Muscle of leg (tissue), 16 donors: ENCODE measurements around the gene CAMKK2. TPM values are rescaled to one million over a fixed set of nuclear protein-coding genes. Genes with fewer than 3 reads are reported as not detected.
A peak's percentile ranks its signal among the peaks of the same experiment; 100 is the strongest.

ENCODE experiments used
- DNase-seq: peaks from one replicate; pipeline ENCODE4 v3.0.0; 2013
- H3K27ac ChIP-seq: one replicate; pipeline ENCODE4 v1.5.1; 2013; ENCODE audit warnings: mild to moderate bottlenecking, low read length, control low read depth
- H3K27me3 ChIP-seq: one replicate; pipeline ENCODE4 v1.6.1; 2013; ENCODE audit warnings: low read length; ENCODE audit not compliant: control insufficient read depth, insufficient read depth
- H3K36me3 ChIP-seq: one replicate; pipeline ENCODE4 v1.6.1; 2013; ENCODE audit warnings: low read length; ENCODE audit not compliant: control insufficient read depth, insufficient read depth
- H3K4me1 ChIP-seq: one replicate; pipeline ENCODE4 v1.6.1; 2013; ENCODE audit warnings: low read length; ENCODE audit not compliant: control insufficient read depth, insufficient read depth
- H3K4me3 ChIP-seq: one replicate; pipeline ENCODE4 v1.5.1; 2013; ENCODE audit warnings: low read length, control low read depth
- H3K9me3 ChIP-seq: replicated peaks from 2 replicates; pipeline ENCODE4 v1.6.1; 2013; ENCODE audit warnings: low read depth, low read length; ENCODE audit not compliant: control insufficient read depth
- WGBS: methylation state at CpG from one replicate; pipeline ENCODE4 v1.1.5; 2013; ENCODE audit warnings: missing lambda C conversion rate; ENCODE audit not compliant: insufficient coverage; 5-methylcytosine and 5-hydroxymethylcytosine counted together
- long read RNA-seq, 11 donors: transcript quantifications; one replicate each; lab custom pipeline, GENCODE V29; 2026
- polyA plus RNA-seq, 8 donors: library from polyadenylated mRNA; unstranded; fragments of 120-200 nt; gene quantifications; one replicate each; pipeline versions ENCODE4 v1.2.1 to v1.2.3, GENCODE V29; 2013; ENCODE audit warnings: inconsistent platforms in 1 of 8, low replicate concordance in 1 of 8; ENCODE audit not compliant: insufficient read length in 8 of 8, insufficient read depth in 1 of 8
- total RNA-seq: library from RNA; stranded (reverse); fragments of 120-200 nt; gene quantifications from one replicate; pipeline ENCODE4 v1.2.4, GENCODE V29; 2013

The CAMKK2 gene
- total RNA-seq (12.1 TPM), polyA plus RNA-seq (10 to 100 TPM; 20.5 to 29.5 (median 23.6) TPM)
- long read RNA-seq, donor 1, partial matches to known transcripts: 0 of 1 reads
- long read RNA-seq, donor 1, other reads (novel, unspliced or antisense): 0 of 1 reads
- long read RNA-seq, donor 2: 0 reads
- long read RNA-seq, donor 3, partial matches to known transcripts: 0 of 1 reads
- long read RNA-seq, donor 3, other reads (novel, unspliced or antisense): 0 of 1 reads
- long read RNA-seq, donor 4, partial matches to known transcripts: 0 of 3 reads
- long read RNA-seq, donor 4, other reads (novel, unspliced or antisense): 0 of 3 reads
- long read RNA-seq, donor 5, partial matches to known transcripts: 0 of 2 reads
- long read RNA-seq, donor 5, other reads (novel, unspliced or antisense): 0 of 2 reads
- long read RNA-seq, donor 6, partial matches to known transcripts: 0 of 2 reads
- long read RNA-seq, donor 6, other reads (novel, unspliced or antisense): 0 of 2 reads
- long read RNA-seq, donor 7, partial matches to known transcripts: 0 of 2 reads
- long read RNA-seq, donor 7, other reads (novel, unspliced or antisense): 0 of 2 reads
- long read RNA-seq, donor 8: 0 reads
- long read RNA-seq, donor 9: 0 reads
- long read RNA-seq, donor 10, partial matches to known transcripts: 27 of 27 reads
- long read RNA-seq, donor 10, other reads (novel, unspliced or antisense): 0 of 27 reads
- long read RNA-seq, donor 11, partial matches to known transcripts: 0 of 1 reads
- long read RNA-seq, donor 11, other reads (novel, unspliced or antisense): 0 of 1 reads

- H3K4me3 ChIP-seq: peak within 1 kb of the TSS; percentile 83
- peak within 1 kb of the TSS; percentile 75 for H3K27ac ChIP-seq
- under 1% methylated on average over 96 of the region's 104 CpGs for WGBS
- peaks cover 5% of the 10 kb centered on the region for H3K36me3 ChIP-seq
- H3K9me3 ChIP-seq: no peaks in the 10 kb centered on the region
- H3K27me3 ChIP-seq: no peaks in the 10 kb centered on the region
- DNase-seq: peak; percentile 95
- peaks cover 23% of the 10 kb centered on the region for H3K4me1 ChIP-seq
These were observed at the start of gene CAMKK2 for GRCh38 chr12:121296618-121297434. Gene CAMKK2, minus strand, starts transcription at chr12:121296709. Its CDS starts 22,183 bp downstream, at chr12:121274526.

- H3K4me3 ChIP-seq: no peak overlapping the region
- 92% methylated on average over 3 of the region's 4 CpGs for WGBS
- no peaks in the 10 kb centered on the region for H3K27me3 ChIP-seq
- H3K9me3 ChIP-seq: no peaks in the 10 kb centered on the region
- H3K27ac ChIP-seq: no peak overlapping the region
- H3K36me3 ChIP-seq: peaks cover 50% of the 10 kb centered on the region
- DNase-seq: no peak
- no peaks in the 10 kb centered on the region for H3K4me1 ChIP-seq
These were observed 48.8 kb upstream of the CAMKK2 start for GRCh38 chr12:121345151-121345815.

- no peak overlapping the region for H3K27ac ChIP-seq
- H3K9me3 ChIP-seq: no peaks in the 10 kb centered on the region
- no peak overlapping the region for H3K4me3 ChIP-seq
- no peaks in the 10 kb centered on the region for H3K4me1 ChIP-seq
- no peaks in the 10 kb centered on the region for H3K27me3 ChIP-seq
- peaks cover 55% of the 10 kb centered on the region for H3K36me3 ChIP-seq
- DNase-seq: no peak
- 98% methylated on average over 3 of the region's 3 CpGs for WGBS
These were observed 48.0 kb upstream of the CAMKK2 start for GRCh38 chr12:121344506-121344905.

GRCh38 chr12:121337416-121337815 lies 40.9 kb upstream of the CAMKK2 start:
- H3K36me3 ChIP-seq: peaks cover 63% of the 10 kb centered on the region
- WGBS: 93% methylated on average over 4 of the region's 4 CpGs

GRCh38 chr12:121334513-121335343 lies 38.2 kb upstream of the CAMKK2 start:
- no CpG with 5 or more reads among the region's 8 CpGs for WGBS
- Histone ChIP-seq H3K27me3 (no peaks in the 10 kb centered on the region), H3K4me3 (no peak overlapping the region), H3K27ac (no peak overlapping the region), H3K36me3 (peaks cover 70% of the 10 kb centered on the region), H3K9me3 (no peaks in the 10 kb centered on the region), H3K4me1 (no peaks in the 10 kb centered on the region)
- DNase-seq: peak; percentile 78

More at GRCh38 chr12:121337416-121337815, 40.9 kb upstream of the CAMKK2 start:
- no peak overlapping the region for H3K4me3 ChIP-seq
- H3K27me3 ChIP-seq: no peaks in the 10 kb centered on the region
- DNase-seq: no peak
- no peaks in the 10 kb centered on the region for H3K4me1 ChIP-seq
- no peaks in the 10 kb centered on the region for H3K9me3 ChIP-seq
- H3K27ac ChIP-seq: no peak overlapping the region

GRCh38 chr12:121333747-121334146 lies 37.2 kb upstream of the CAMKK2 start:
- WGBS: 86% methylated on average over 1 of the region's 1 CpG
- no peak for DNase-seq
- peaks cover 70% of the 10 kb centered on the region for H3K36me3 ChIP-seq
- H3K4me3 ChIP-seq: no peak overlapping the region
- H3K27ac ChIP-seq: no peak overlapping the region
- no peaks in the 10 kb centered on the region for H3K9me3 ChIP-seq
- no peaks in the 10 kb centered on the region for H3K4me1 ChIP-seq
- no peaks in the 10 kb centered on the region for H3K27me3 ChIP-seq

GRCh38 chr12:121331248-121331647 lies 34.7 kb upstream of the CAMKK2 start:
- peaks cover 10% of the 10 kb centered on the region for H3K4me1 ChIP-seq
- H3K27ac ChIP-seq: no peak overlapping the region
- no peak overlapping the region for H3K4me3 ChIP-seq
- peaks cover 76% of the 10 kb centered on the region for H3K36me3 ChIP-seq
- 40% methylated on average over 1 of the region's 6 CpGs for WGBS
- no peaks in the 10 kb centered on the region for H3K9me3 ChIP-seq
- no peak for DNase-seq
- H3K27me3 ChIP-seq: no peaks in the 10 kb centered on the region

- H3K36me3 ChIP-seq: peaks cover 77% of the 10 kb centered on the region
- H3K27me3 ChIP-seq: no peaks in the 10 kb centered on the region
- H3K4me3 ChIP-seq: no peak overlapping the region
- no peaks in the 10 kb centered on the region for H3K9me3 ChIP-seq
- no peak overlapping the region for H3K27ac ChIP-seq
- H3K4me1 ChIP-seq: peaks cover 10% of the 10 kb centered on the region
- no peak for DNase-seq
These were observed 34.2 kb upstream of the CAMKK2 start for GRCh38 chr12:121330692-121331091.

- DNase-seq: no peak
These were observed 33.7 kb upstream of the CAMKK2 start for GRCh38 chr12:121330195-121330594.

More at GRCh38 chr12:121330195-121330594, 33.7 kb upstream of the CAMKK2 start:
- H3K4me1 ChIP-seq: peaks cover 10% of the 10 kb centered on the region
- H3K4me3 ChIP-seq: no peak overlapping the region
- no CpG with 5 or more reads among the region's 4 CpGs for WGBS
- peaks cover 73% of the 10 kb centered on the region for H3K36me3 ChIP-seq
- no peaks in the 10 kb centered on the region for H3K27me3 ChIP-seq
- H3K9me3 ChIP-seq: no peaks in the 10 kb centered on the region
- no peak overlapping the region for H3K27ac ChIP-seq
